Cardiac septum (tissue), 1 donor: Measurements from ENCODE around the gene TMEM117. TPM values are rescaled to one million over a fixed set of nuclear protein-coding genes. Genes with fewer than 3 reads are reported as not detected.
"Not testable (repeated sequence)": the region's sequence is repeated elsewhere in the genome, so short reads cannot be mapped to it uniquely, and the experiment has no call there.

Source experiments
- DNase-seq: peaks from one replicate; pipeline ENCODE4 v3.0.0-alpha.2; 2020; ENCODE audit warnings: low spot score
- intact Hi-C: fragments of 100-400 bp; cut with DNase I; formaldehyde crosslinking; loops from one replicate; pipeline ENCODE4 v1.14.0; 2022
- total RNA-seq: library from RNA; stranded (reverse); fragmentation: NEBNext Ultra II Directional; extraction: Animal tissue kit (Norgen Biotek cat#: 25700); gene quantifications from one replicate; pipeline ENCODE4 v1.2.1, GENCODE V29; 2021
- donor health status: DM: no; HTN: no; CAD: no.

Gene TMEM117
- total RNA-seq, 1 donor from 2014 or later: 7.5 TPM

- intact Hi-C loops: no loop called here
- no peak for DNase-seq
These were observed 621 bp upstream of the TMEM117 start for GRCh38 chr12:43835264-43835655.

- intact Hi-C loops: loop anchor here (1.0 kb wide), 1 partner anchor 30 kb away; the partner anchor contains the start of gene TWF1
- DNase-seq: no peak
These were observed 651 bp downstream of the TMEM117 start for GRCh38 chr12:43836475-43836989.

- intact Hi-C loops: no loop called here
- no peak for DNase-seq
These were observed 4.5 kb downstream of the TMEM117 start for GRCh38 chr12:43840338-43840737.

DNA sequence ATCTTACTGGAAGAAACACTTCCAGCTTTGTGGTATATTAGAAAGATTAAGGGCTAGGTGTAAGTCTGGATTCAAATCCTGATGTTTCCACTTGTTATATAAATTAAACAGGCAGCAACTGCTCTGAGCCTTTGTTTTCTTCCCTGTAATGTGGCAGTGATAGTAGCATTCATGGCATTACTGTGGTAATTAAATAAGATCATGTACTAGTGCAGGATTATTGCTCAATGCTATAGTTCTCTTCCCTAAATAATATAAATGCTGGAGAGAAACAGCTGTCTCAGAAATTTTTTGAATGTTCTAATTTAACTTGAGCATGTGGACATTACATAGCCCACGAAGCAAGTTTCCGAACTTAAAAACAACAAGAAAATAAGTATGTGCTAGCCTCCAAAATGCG, 5.4 kb downstream of the TMEM117 start:
- intact Hi-C loops: no loop called here
- DNase-seq: no peak

- intact Hi-C loops: no loop called here
- DNase-seq: no peak
These were observed 6.4 kb downstream of the TMEM117 start for GRCh38 chr12:43842259-43842658.

DNA sequence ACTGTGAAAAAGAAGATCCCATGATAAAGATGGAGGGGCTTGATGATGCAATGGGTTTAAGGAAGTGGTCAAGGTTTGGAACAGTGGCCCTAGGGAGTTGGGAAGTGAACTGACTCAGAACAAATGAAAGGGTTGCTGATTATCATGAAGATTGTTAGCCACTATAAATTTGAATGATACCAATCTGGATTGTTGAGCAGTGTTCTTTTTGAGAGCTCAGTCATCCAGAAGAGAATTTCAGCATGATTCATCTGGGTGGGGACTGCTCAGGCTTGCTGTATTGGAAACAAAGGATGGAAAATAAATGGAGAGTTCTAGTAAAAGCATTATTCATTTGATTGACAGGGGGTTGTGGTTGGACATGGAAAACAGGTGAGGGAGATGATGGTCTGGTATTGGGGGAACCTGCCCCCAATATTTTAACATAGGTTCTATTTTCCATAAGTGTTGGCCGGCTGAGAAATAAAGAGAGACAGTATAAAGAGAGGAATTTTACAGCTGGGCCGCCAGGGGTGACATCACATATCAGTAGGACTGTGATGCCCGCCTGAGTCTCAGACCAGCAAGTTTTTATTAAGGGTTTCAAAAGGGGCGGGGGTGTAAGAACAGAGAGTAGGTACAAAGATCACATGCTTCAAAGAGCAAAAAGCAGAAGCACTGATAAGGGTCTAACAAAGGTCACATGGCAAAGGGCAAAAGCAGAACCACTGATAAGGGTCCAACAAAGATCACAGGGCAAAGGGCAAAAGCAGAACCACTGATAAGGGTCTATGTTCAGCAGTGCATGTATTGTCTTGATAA, 11.7 kb downstream of the TMEM117 start:
- DNase-seq, intact Hi-C loops: not testable (repeated sequence)

DNA sequence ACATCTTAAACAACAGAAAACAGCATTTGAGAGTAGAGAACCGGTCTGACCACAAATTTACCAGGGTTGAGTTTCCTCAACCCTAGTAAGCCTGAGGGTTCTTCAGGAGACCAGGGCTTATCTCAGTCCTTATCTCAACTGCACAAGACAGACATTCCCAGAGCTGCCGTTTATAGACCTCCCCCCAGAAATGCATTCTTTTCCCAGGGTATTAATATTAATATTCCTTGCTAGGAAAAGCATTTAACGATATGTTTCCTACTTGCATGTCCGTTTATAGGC, 12.3 kb downstream of the TMEM117 start:
- intact Hi-C loops: no loop called here
- no peak for DNase-seq

DNA sequence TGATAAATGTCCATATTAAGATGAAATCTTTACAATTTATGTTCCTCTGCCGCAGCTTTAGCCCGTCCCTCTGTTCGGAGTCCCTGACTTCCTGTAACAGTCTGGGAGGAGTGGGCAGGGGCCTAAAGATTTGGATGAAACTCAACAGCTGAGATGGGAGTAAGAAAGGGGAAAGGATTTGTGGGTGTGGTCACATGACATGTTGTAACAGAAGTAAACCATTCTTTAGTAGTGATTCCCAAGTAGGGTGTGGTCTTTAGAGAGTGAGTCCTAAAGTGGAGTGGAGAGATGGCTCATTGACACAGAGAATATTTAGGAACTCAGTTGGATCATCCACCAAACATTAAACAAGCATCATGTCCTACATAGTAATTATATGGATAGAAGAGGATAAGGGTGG, 12.9 kb downstream of the TMEM117 start:
- no peak for DNase-seq
- intact Hi-C loops: no loop called here

DNA sequence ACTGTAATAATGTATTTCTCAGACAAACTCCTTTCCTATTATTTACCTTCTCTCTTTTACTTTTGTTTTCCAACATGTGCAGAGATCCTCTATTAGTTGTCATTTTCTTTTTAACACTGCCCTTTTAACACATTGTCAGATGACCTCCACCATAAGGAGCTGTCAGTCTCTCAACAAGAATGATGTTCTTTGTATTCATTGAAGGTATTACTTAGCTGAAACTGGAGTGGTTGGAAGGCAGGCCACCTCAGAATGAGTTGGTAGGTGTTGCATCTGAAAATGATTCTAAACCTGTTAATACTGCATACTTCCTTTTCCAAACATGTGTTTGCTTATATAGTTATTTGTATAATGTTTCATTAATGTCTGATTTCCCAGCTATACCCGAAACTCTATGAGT, 16.9 kb downstream of the TMEM117 start:
- no peak for DNase-seq
- intact Hi-C loops: no loop called here

DNA sequence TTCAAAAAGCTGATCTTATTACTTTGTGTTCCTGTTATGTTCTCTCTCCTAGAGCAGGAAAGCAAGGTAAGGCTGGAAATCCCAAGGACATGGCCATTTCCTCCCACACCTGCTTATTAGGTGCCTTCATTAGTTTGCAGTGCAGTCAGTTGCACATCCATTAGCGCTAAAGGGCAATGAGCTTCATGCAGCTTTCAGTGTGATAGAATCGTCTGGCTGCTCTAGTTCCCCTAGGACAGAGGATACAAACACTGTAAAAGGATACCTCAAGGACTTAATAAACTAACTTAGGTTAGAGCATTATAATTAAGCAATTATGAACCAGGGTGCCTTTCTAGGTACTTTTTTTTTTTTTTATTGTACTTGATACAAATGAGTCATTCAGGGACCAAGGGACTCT, 21.1 kb downstream of the TMEM117 start:
- DNase-seq: no peak
- intact Hi-C loops: no loop called here

- intact Hi-C loops: no loop called here
- DNase-seq: no peak
These were observed 22.2 kb downstream of the TMEM117 start for GRCh38 chr12:43858096-43858495.

- intact Hi-C loops: no loop called here
- no peak for DNase-seq
These were observed 23.1 kb downstream of the TMEM117 start for GRCh38 chr12:43858991-43859390.

- DNase-seq: no peak
- intact Hi-C loops: no loop called here
These were observed 25.3 kb downstream of the TMEM117 start for GRCh38 chr12:43861015-43861839.

GRCh38 chr12:43861840-43862150, 25.9 kb downstream of the TMEM117 start:
- no peak for DNase-seq
- intact Hi-C loops: no loop called here

- no peak for DNase-seq
- intact Hi-C loops: no loop called here
These were observed 28.0 kb downstream of the TMEM117 start for GRCh38 chr12:43863770-43864366.

- DNase-seq, intact Hi-C loops: not testable (repeated sequence)
These were observed 28.7 kb downstream of the TMEM117 start for GRCh38 chr12:43864557-43864956.

GRCh38 chr12:43869184-43869583, 33.3 kb downstream of the TMEM117 start:
- intact Hi-C loops: no loop called here
- no peak for DNase-seq

DNA sequence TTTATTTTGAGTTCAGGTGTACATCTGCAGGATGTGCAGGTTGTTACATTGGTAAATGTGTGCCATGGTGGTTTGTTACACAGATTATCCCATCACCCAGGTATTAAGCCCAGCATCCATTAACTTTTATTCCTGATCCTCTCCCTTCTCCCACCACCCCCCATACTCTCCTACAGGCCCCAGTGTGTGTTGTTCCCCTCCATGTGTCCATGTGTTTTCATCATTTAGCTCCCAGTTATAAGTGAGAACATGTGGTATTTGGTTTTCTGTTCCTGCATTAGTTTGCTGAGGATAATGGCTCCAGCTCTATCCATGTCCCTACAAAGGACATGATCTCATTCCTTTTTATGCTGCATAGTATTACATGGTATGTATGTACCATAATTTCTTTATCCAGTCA, 33.9 kb downstream of the TMEM117 start:
- DNase-seq, intact Hi-C loops: not testable (repeated sequence)

DNA sequence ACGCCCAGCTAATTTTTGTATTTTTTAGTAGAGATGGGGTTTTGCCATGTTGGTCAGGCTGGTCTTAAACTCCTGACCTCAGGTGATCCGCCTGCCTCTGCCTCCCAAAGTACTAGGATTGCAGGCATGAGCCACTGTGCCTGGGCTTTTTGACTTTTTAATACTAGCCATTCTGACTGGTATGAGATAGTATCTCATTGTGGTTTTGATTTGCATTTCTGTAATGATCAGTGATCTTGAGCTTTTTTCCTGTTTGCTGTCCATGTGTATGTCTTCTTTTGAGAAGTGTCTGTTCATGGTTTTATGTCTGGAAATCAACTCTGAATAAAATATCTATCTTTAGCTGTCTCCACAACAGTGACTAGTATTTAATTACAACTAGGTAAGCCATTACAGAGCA, 35.4 kb downstream of the TMEM117 start:
- intact Hi-C loops, DNase-seq: not testable (repeated sequence)

DNA sequence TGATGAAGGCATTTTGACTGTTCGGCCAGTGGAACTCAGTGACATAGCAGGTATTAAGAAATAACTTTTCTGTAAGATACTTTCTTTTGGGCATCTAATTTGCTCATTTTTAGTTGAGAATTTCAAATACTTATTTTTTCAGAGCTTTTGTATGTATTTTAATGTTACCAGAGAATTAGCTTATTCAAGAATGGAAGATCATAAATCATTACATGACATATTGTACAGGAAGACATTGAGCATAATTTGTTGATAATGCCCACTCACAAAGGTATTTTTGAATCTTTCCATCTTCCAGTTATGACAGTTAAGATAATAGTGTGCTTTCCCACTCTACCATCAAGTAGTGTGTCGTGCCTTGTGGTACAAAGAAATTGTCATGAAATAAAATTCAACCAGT, 36.5 kb downstream of the TMEM117 start:
- no peak for DNase-seq
- intact Hi-C loops: no loop called here

DNA sequence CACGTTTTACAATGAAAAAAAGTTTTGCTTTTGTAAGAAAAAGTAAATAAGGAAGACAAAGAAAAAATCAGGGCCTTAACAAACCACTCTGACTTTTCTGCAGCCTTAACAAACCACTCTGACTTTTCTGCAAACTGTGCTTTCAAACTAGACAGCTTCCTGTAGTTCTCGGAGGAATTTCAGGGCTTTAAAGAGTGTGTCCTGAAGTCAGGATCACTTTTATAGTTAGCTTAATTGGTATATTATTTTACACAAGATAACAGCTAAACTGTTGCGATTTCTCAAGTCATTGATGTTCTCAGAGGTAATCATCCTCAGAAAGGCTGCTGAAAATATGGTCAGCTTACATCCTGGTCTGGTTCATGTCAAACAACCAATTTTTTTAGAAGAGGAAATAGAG, 42.2 kb downstream of the TMEM117 start:
- no peak for DNase-seq
- intact Hi-C loops: no loop called here
